OCI-LY3 (cell line): ENCODE results near the gene NPY5R.

ENCODE experiments used
- H2AFZ ChIP-seq: fragments of 200-600, 300-600 bp; shearing (Covaris generic); 2 replicates; pipeline ENCODE4 v1.6.0; 2014; ENCODE audit warnings: antibody characterized with exemption, low read depth, low read length
- H3K27ac ChIP-seq: fragments of 200-600, 300-600 bp; sonication (generic); 2 replicates; pipeline ENCODE4 v1.5.1; 2014; ENCODE audit warnings: mild to moderate bottlenecking, low read length, moderate library complexity, mixed read lengths
- H3K27me3 ChIP-seq: fragments of 200-600, 300-600 bp; sonication (generic); 2 replicates; pipeline ENCODE4 v1.6.1; 2014; ENCODE audit warnings: low read depth, low read length, mixed read lengths
- H3K36me3 ChIP-seq: fragments of 200-600, 300-600 bp; sonication (generic); replicated peaks from 2 replicates; pipeline ENCODE3; 2014; ENCODE audit warnings: low read depth, low read length, mixed read lengths
- H3K4me1 ChIP-seq: fragments of 300-600, 200-600 bp; sonication (generic); 2 replicates; pipeline ENCODE4 v1.6.1; 2014; ENCODE audit warnings: low read length, mixed read lengths
- H3K4me2 ChIP-seq: fragments of 200-600, 300-600 bp; sonication (generic); 2 replicates; pipeline ENCODE4 v1.6.1; 2014; ENCODE audit warnings: low read length, mixed read lengths
- H3K4me3 ChIP-seq: fragments of 300-600, 200-600 bp; sonication (generic); 2 replicates; pipeline ENCODE4 v1.5.1; 2014; ENCODE audit warnings: antibody characterized with exemption, mild to moderate bottlenecking, low read length, moderate library complexity
- H3K79me2 ChIP-seq: fragments of 300-600, 200-600 bp; shearing (Covaris generic); 2 replicates; pipeline ENCODE4 v1.6.1; 2014; ENCODE audit warnings: mild to moderate bottlenecking, low read length, mixed read lengths
- H3K9ac ChIP-seq: fragments of 300-600, 200-600 bp; shearing (Covaris generic); 2 replicates; pipeline ENCODE4 v1.6.0; 2014; ENCODE audit warnings: mild to moderate bottlenecking, low read length, moderate library complexity
- H3K9me3 ChIP-seq: fragments of 200-600, 300-600 bp; shearing (Covaris generic); 2 replicates; pipeline ENCODE4 v1.6.1; 2014; ENCODE audit warnings: low read length, mixed read lengths; ENCODE audit not compliant: insufficient read depth
- H4K20me1 ChIP-seq: fragments of 200-600, 300-600 bp; sonication (generic); 2 replicates; pipeline ENCODE4 v1.6.1; 2016; ENCODE audit warnings: low read length, mixed read lengths; ENCODE audit not compliant: insufficient read depth
- CTCF ChIP-seq: fragments of 200-600, 300-600 bp; sonication (generic); IDR thresholded peaks from 2 replicates; pipeline ENCODE4 v1.5.1; 2014; ENCODE audit warnings: antibody characterized with exemption, low read length, low read depth
- EZH2phosphoT487 ChIP-seq: fragments of 200-600 bp; shearing (Covaris generic); IDR thresholded peaks from 2 replicates; pipeline ENCODE4 v1.6.1; 2018; ENCODE audit warnings: antibody characterized with exemption, mixed run types, low read depth

Gene NPY5R

GRCh38 chr4:163400911-163401310, 57.2 kb downstream of the NPY5R start:
- H3K4me3 ChIP-seq: no peak overlapping the region
- no peaks in the 10 kb centered on the region for H4K20me1 ChIP-seq
- H3K27me3 ChIP-seq: no peaks in the 10 kb centered on the region
- no peak overlapping the region for H3K27ac ChIP-seq
- H3K36me3 ChIP-seq: no peaks in the 10 kb centered on the region
- no peak overlapping the region for H2AFZ ChIP-seq
- H3K9me3 ChIP-seq: no peaks in the 10 kb centered on the region
- H3K9ac ChIP-seq: no peak overlapping the region
- H3K79me2 ChIP-seq: no peaks in the 10 kb centered on the region
- H3K4me1 ChIP-seq: no peaks in the 10 kb centered on the region
- no peak for TF ChIP-seq CTCF
- no peak for TF ChIP-seq EZH2phosphoT487
- H3K4me2 ChIP-seq: no peak overlapping the region
